ENCODE data around the gene AKT3.
"Not testable (repeated sequence)": the region's sequence is repeated elsewhere in the genome, so short reads cannot be mapped to it uniquely, and the experiment has no call there.

AKT3 gene

DNA sequence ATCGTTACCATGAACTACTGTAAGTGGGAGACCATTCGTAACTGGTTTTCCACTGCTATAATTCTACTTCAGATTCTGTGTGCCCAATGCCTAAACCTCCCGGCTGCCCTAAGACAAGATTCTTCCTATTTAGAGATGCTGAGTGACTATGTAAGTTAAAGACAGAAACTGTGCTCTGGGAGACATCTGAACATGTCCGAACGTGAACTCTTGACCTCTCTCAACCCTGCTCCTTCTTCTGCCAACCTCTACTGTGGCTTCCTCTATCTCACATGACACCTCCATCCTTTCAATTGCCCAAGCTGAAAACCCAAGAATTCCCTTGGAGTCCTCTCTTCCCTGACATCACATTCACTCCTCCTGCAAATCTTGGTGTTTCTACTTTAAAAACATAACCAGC, 182.9 kb downstream of the AKT3 start:
- no peak overlapping the region for H3K4me3 ChIP-seq (replicated peaks in 1 of 2; ENCODE audit: low read depth in 2 of 2, low read length in 2 of 2)
- DNase-seq (ENCODE audit: low read depth in 2 of 2) = no peak

DNA sequence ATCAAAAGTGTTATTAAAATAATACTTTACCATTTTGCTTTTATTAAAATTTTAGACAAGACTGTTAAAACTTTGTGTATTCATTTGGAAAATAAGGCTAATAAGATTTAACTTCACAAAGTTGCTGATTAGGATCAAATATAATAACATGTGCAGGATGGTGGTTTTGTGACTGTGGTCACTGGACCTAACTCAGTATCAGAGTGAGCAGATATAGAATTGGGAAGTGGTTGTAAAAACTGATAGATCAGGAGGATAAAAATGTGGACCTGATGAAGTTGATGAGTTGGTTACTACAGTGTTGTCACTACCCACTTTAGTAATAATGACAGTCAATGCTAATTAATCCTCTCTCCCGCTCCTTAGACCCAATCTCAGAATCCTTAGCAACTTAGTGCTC, 186.4 kb downstream of the AKT3 start:
- DNase-seq (ENCODE audit: low read depth in 2 of 2) = no peak
- H3K4me3 ChIP-seq (replicated peaks in 1 of 2; ENCODE audit: low read depth in 2 of 2, low read length in 2 of 2) = no peak overlapping the region
- TF ChIP-seq, protein P1, sequence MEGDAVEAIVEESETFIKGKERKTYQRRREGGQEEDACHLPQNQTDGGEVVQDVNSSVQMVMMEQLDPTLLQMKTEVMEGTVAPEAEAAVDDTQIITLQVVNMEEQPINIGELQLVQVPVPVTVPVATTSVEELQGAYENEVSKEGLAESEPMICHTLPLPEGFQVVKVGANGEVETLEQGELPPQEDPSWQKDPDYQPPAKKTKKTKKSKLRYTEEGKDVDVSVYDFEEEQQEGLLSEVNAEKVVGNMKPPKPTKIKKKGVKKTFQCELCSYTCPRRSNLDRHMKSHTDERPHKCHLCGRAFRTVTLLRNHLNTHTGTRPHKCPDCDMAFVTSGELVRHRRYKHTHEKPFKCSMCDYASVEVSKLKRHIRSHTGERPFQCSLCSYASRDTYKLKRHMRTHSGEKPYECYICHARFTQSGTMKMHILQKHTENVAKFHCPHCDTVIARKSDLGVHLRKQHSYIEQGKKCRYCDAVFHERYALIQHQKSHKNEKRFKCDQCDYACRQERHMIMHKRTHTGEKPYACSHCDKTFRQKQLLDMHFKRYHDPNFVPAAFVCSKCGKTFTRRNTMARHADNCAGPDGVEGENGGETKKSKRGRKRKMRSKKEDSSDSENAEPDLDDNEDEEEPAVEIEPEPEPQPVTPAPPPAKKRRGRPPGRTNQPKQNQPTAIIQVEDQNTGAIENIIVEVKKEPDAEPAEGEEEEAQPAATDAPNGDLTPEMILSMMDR (IDR thresholded peaks at IDR 0.05; ENCODE audit: low read depth, low read length) = no peak

More for the DNA sequence above, 182.9 kb downstream of the AKT3 start:
- TF ChIP-seq, protein P1 (IDR thresholded peaks at IDR 0.05; ENCODE audit: low read depth, low read length) = no peak

- DNase-seq (ENCODE audit: low read depth in 2 of 2) = not testable (repeated sequence)
Measured at GRCh38 chr1:243662169-243662568, 187.9 kb downstream of the AKT3 start.

DNA sequence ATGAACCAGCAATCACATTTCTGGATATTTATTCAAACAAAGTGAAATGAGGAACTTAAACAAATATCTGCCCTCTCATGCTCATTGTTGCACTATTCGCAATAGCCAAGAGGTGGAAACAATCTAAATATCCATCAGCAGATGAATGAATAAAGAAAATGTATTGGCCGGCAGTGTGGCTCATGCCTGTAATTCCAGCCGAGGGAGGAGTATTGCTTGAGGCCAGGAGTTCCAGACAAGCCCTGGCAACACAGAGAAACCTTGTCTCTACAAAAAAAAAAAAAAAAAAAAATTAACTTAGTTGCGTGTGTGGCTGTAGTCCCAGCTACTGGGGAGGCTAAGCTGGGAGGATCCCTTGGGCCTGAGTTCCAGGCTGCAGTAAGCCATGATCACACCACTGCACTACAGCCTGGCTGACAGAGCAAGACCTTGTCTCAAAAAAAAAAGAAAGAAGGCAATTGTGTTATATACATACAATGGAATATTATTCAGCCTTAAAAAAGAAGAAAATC, 191.4 kb downstream of the AKT3 start:
- TF ChIP-seq, protein P1 (IDR thresholded peaks at IDR 0.05; ENCODE audit: low read depth, low read length) = no peak
- DNase-seq (ENCODE audit: low read depth in 2 of 2) = no peak
- no peak overlapping the region for H3K4me3 ChIP-seq (replicated peaks in 1 of 2; ENCODE audit: low read depth in 2 of 2, low read length in 2 of 2)

More at GRCh38 chr1:243662169-243662568, 187.9 kb downstream of the AKT3 start:
- not testable (repeated sequence) for H3K4me3 ChIP-seq (replicated peaks in 1 of 2; ENCODE audit: low read depth in 2 of 2, low read length in 2 of 2)

DNA sequence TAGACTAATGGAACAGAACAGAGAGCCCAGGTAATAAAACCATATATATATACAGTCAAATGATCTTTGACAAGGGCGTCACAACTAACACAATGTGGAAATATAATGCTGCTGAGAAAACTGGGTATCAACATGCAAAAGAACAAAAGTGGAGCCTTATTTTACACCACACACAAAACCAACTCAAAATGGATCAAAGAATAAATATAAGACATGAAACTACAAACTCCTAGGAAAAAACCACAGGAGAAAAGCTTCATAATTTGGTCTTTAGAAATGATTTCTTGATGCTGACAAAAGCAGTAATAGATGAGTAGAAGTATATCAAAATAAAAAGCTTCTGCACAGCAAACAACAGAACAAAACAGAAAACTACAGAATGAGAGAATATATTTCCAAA, 192.2 kb downstream of the AKT3 start:
- TF ChIP-seq, protein P1 (IDR thresholded peaks at IDR 0.05; ENCODE audit: low read depth, low read length) = no peak
- DNase-seq (ENCODE audit: low read depth in 2 of 2) = no peak
- H3K4me3 ChIP-seq (replicated peaks in 1 of 2; ENCODE audit: low read depth in 2 of 2, low read length in 2 of 2) = no peak overlapping the region

DNA sequence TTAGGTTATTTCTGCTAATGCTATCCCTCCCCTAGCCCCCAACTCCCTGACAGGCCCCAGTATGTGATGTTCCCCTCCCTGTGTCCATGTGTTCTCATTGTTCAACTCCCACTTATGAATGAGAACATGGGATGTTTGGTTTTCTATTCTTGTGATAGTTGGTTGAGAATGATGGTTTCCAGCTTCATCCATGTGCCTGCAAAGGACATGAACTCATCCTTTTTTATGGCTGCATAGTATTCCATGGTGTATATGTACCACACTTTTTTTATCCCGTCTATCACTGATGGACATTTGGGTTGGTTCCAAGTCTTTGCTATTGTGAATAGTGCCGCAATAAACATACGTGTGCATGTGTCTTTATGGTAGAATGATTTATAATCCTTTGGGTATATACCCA, 200.5 kb downstream of the AKT3 start:
- not testable (repeated sequence) for H3K4me3 ChIP-seq (replicated peaks in 1 of 2; ENCODE audit: low read depth in 2 of 2, low read length in 2 of 2); DNase-seq (ENCODE audit: low read depth in 2 of 2)

DNA sequence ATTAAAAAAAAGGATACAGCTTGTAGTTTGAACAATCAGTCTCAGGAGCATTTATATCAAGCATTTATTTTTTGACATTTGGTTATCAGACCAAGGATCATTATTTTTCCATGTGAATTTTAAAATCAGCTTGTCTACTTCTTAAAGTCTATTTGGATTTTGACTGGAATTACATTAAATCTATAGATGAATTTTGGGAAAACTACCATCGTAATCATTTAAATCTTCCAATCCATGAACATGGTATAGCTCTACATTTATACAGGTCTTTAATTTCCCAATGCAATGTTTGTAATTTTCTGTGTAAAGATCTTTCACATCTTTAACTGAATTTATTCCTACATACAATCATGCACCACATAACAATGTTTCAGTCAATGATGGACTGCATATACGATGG, 203.2 kb downstream of the AKT3 start:
- TF ChIP-seq, protein P1 (IDR thresholded peaks at IDR 0.05; ENCODE audit: low read depth, low read length) = no peak
- H3K4me3 ChIP-seq (replicated peaks in 1 of 2; ENCODE audit: low read depth in 2 of 2, low read length in 2 of 2) = no peak overlapping the region
- no peak for DNase-seq (ENCODE audit: low read depth in 2 of 2)

GRCh38 chr1:243645281-243645680, 204.8 kb downstream of the AKT3 start:
- DNase-seq (ENCODE audit: low read depth in 2 of 2) = no peak
- no peak overlapping the region for H3K4me3 ChIP-seq (replicated peaks in 1 of 2; ENCODE audit: low read depth in 2 of 2, low read length in 2 of 2)
- TF ChIP-seq, protein P1 (IDR thresholded peaks at IDR 0.05; ENCODE audit: low read depth, low read length) = no peak
